ENCODE data around the gene CCDC7.
"Not testable (repeated sequence)": the region's sequence is repeated elsewhere in the genome, so short reads cannot be mapped to it uniquely, and the experiment has no call there.

CCDC7 gene

DNA sequence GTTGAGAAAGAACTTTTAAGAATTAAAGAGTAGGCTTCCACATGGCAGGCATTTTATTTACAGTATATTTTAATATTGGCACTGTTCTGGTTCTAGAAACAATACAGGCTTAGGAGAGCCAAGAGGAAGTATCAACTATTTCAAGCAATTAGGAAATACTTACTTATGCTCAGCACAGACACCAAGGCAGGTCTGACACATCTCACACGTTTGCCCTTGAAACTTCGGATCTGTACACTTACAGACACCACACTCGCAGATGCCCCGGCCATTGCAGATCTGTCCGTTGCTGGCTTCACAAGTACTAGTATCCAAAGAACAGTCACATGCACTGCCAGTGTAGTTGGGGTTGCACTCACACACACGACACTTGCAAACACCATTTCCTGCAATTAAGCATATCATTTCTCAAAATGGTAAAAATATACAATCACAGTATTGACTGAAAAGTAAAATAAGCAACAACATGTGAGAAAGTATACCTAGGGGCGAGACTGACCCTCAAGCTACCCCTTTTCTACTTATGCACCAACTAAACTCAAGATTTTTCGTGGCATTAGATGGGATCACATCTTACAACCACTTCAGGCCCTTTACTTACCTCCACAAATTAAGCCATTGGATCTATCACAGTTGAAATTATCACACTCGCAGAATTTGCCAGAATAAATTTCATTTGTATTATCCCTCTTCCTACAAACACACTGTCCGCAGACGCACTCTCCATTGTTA, 465.5 kb downstream of the CCDC7 start:
- DNase-seq (ENCODE audit: low read depth): no peak
- H3K4me3 ChIP-seq (ENCODE audit: low read length): no peak overlapping the region
- TF ChIP-seq, protein P1, sequence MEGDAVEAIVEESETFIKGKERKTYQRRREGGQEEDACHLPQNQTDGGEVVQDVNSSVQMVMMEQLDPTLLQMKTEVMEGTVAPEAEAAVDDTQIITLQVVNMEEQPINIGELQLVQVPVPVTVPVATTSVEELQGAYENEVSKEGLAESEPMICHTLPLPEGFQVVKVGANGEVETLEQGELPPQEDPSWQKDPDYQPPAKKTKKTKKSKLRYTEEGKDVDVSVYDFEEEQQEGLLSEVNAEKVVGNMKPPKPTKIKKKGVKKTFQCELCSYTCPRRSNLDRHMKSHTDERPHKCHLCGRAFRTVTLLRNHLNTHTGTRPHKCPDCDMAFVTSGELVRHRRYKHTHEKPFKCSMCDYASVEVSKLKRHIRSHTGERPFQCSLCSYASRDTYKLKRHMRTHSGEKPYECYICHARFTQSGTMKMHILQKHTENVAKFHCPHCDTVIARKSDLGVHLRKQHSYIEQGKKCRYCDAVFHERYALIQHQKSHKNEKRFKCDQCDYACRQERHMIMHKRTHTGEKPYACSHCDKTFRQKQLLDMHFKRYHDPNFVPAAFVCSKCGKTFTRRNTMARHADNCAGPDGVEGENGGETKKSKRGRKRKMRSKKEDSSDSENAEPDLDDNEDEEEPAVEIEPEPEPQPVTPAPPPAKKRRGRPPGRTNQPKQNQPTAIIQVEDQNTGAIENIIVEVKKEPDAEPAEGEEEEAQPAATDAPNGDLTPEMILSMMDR (conservative IDR thresholded peaks at IDR 0.05; ENCODE audit: low read depth, low read length): no peak

DNA sequence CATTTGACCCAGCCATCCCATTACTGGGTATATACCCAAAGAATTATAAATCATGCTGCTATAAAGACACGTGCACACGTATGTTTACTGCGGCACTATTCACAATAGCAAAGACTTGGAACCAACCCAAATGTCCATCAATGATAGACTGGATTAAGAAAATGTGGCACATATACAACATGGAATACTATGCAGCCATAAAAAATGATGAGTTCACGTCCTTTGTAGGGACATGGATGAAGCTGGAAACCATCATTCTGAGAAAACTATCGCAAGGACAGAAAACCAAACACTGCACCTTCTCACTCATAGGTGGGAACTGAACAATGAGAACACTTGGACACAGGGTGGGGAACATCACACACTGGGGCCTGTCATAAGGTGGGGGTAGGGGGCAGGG, 471.9 kb downstream of the CCDC7 start:
- not testable (repeated sequence) for DNase-seq (ENCODE audit: low read depth); H3K4me3 ChIP-seq (ENCODE audit: low read length)

DNA sequence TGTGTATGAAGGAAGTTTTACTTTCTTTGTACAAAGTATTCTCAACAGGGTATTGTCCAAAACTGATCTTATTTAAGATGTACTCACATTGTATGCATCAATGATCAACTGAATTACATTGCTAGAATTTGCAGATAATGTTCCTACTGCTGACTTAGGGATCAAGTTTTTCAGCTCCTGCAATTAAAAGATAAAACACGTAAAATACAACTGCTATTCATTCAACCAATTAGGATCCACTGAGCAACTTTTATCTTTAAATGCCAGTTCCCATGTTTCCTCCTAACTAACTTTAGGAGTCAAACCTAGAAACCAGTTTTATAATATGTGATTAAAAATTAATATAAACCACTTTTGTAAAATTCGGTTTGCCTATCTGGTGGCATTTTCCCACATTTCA, 476.2 kb downstream of the CCDC7 start:
- TF ChIP-seq, protein P1 (conservative IDR thresholded peaks at IDR 0.05; ENCODE audit: low read depth, low read length): no peak
- DNase-seq (ENCODE audit: low read depth): no peak
- H3K4me3 ChIP-seq (ENCODE audit: low read length): no peak overlapping the region

DNA sequence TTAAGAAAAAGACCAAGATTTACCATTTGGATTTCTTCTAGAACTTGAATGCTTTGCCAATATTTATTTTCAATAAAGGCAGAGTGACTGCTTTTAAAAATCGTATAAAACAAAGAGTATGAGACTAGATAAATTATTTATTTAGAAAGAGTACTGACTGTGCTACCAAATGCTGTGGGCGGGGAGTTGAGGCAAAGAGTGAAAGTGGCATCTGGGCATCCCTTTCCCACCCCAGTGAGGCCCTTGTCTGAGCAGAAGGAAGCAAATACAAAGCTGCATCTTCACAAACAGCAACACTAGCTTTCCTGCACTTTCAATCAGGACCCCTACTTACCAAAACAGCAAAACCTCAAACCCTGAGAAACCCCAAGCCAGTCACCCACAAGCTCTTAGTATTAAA, 477.2 kb downstream of the CCDC7 start:
- no peak for DNase-seq (ENCODE audit: low read depth)
- TF ChIP-seq, protein P1 (conservative IDR thresholded peaks at IDR 0.05; ENCODE audit: low read depth, low read length): no peak
- H3K4me3 ChIP-seq (ENCODE audit: low read length): no peak overlapping the region

DNA sequence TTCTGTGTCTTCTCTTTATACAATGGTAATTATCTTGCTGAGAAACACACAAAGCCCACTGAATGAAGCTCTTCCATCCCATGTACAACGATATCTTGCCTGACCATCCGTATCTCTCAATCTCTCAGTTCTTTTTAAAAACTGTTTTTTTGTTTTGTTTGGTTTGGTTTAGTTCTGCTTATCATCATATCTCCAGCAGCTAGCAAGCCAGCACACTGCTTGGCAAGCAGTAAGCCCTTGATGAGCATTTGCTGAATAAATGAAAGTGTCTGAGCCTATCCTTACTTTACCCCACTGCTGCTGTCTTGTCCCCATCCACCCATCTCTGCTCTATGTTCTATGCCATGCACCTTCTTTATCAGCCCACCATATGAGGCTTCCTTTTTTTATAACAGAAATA, 477.9 kb downstream of the CCDC7 start:
- no peak overlapping the region for H3K4me3 ChIP-seq (ENCODE audit: low read length)
- no peak for DNase-seq (ENCODE audit: low read depth)
- TF ChIP-seq, protein P1 (conservative IDR thresholded peaks at IDR 0.05; ENCODE audit: low read depth, low read length): no peak

Measured in retinal pigment epithelial cell (primary cell).